Hematopoietic multipotent progenitor cell treated with erythropoietin and hydrocortisone succinate and interleukin-3 and kit ligand, for 8 days (in vitro differentiated cells): ENCODE data around the gene EGFL6.
A peak's percentile ranks its signal among the peaks of the same experiment; 100 is the strongest.
"Not testable (repeated sequence)": the region's sequence is repeated elsewhere in the genome, so short reads cannot be mapped to it uniquely, and the experiment has no call there.

Source experiments
- DNase-seq: peaks from one replicate; pipeline ENCODE4 v3.0.0-alpha.2; 2015

The EGFL6 gene

DNA sequence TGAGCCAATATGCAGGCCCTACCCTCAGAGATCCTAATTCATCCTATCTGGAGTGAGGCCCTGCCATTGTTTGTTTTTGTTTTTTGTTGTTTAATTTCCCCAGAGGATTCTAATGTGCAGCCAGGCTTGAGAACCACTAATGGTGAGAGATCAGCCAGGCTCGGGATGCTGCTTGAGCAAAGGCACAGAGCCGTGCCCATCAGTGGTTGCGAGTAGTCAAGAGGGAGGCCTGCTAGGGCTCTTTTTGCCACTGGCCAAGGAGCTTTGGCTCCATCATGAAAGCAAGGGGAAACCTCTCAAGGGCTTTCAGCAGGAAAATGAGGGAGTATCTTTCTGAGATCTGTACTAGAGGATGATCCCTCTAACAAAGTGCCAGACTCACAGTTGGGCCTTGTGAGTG lies 86.3 kb downstream of the EGFL6 start:
- DNase-seq = no peak

- peak; percentile 69 for DNase-seq
Observed at GRCh38 chrX:13658602-13659001, 89.2 kb downstream of the EGFL6 start.

GRCh38 chrX:13659063-13659462 lies 89.7 kb downstream of the EGFL6 start:
- DNase-seq = no peak

DNA sequence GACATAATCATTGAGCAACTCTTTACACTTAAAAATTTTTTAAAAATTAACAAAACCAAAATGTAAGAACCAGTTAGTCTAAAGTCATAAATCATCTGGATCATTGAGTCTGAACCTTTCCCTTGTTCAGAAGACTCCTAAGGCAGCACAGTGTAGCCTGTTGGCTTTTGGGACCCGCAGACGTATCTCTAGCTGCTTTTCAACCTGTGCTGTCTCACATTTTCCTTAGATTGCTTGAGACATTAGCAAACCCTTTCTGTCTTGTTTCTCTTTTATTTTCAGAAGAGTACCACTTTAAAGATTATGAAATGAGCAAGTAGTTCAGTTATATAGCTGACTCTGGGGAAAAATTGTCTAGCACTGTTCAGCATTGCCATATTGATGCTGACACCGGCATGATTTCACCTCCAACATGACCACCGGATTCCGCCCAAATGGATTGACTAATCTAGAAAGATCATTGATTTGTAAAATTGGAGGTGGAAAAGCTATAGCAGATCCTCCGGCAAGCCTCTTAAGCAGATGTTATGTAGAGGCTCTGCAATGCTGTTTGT lies 92.4 kb downstream of the EGFL6 start:
- no peak for DNase-seq

GRCh38 chrX:13662355-13662791 lies 93.0 kb downstream of the EGFL6 start:
- no peak for DNase-seq

- DNase-seq = no peak
Observed at GRCh38 chrX:13664020-13664419, 94.6 kb downstream of the EGFL6 start.

GRCh38 chrX:13666836-13667235 lies 97.4 kb downstream of the EGFL6 start:
- no peak for DNase-seq

- no peak for DNase-seq
Observed at GRCh38 chrX:13667919-13668318, 98.5 kb downstream of the EGFL6 start.

GRCh38 chrX:13669246-13669737 lies 99.9 kb downstream of the EGFL6 start:
- peak; percentile 86 for DNase-seq

- DNase-seq = not testable (repeated sequence)
Observed at GRCh38 chrX:13669755-13670154, 100.4 kb downstream of the EGFL6 start.

DNA sequence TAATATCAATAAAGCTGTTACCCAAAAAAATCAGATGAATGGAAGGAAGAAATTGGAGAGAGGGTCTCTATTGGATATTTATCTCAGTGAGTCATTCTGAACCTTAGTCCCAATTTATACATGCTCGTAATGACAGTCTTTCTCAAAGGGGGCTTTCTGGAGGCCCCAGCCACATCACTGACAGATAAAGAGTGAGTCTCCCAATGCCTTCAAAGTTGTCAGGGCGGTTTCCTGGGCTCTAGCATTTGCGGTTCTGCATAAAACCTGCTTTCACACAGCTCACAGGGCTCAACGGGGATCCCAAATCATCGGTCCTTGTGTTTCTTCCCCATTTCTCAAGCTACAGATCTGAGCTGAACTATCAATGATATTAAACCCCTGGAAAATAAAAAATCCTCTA lies 100.8 kb downstream of the EGFL6 start:
- DNase-seq = no peak

GRCh38 chrX:13673016-13673415 lies 103.6 kb downstream of the EGFL6 start:
- no peak for DNase-seq

GRCh38 chrX:13676885-13677284 lies 107.5 kb downstream of the EGFL6 start:
- DNase-seq = no peak

- DNase-seq = not testable (repeated sequence)
Observed at GRCh38 chrX:13679700-13680099, 110.3 kb downstream of the EGFL6 start.

DNA sequence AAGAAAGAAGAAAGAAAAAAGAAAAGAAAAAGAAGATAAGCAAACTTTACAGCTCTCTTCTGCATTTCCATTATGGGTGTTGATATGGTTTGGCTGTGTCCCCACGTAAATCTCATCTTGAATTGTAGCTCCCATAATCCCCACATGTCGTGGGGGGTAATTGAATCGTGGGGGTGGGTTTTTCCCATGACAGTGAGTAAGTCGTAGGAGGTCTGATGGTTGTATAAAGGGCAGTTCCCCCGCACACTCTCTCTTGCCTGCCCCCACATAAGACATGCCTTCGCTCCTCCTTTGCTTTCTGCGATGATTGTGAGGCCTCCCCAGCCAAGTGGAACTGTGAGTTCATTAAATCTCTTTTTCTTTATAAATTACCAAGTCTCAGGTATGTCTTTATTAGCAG lies 112.2 kb downstream of the EGFL6 start:
- no peak for DNase-seq
